ENCODE measurements around the gene GALC. TPM values are rescaled to one million over a fixed set of nuclear protein-coding genes. Genes with fewer than 3 reads are reported as not detected.
A peak's percentile ranks its signal among the peaks of the same experiment; 100 is the strongest.

GALC gene
- total RNA-seq, 5 donors from 2014 or later (not counting 1 experiment from before 2014, with no cell fraction given), result 17.2 to 20.5 (median 18.6) TPM

DNA sequence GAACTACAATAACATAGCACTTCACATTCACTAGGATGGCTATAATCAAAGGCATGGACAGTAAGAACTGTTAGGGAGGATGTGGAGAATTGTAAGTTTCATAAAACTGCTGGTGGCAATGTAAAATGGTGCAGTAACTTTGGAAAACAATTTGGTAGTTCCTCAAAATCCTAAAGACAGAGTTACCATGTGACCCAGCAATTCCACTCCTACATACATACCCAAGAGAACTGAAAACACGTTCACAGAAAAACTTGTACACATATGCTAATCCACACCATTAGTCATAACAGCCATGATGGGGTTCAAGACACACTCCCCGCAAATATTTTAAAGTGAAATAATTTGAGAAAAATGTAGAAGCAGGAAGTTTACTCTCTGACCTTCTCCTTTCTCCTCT, 31.7 kb downstream of the GALC start:
- no peaks in the 10 kb centered on the region for H3K27me3 Mint-ChIP-seq
- peak overlapping the region; percentile 83 to 85 for H3K27ac Mint-ChIP-seq

GRCh38 chr14:87960013-87960787, 32.8 kb downstream of the GALC start:
- DNase-seq (peak in 28 of 35 experiments; percentile 1 to 54 (median 10)), ATAC-seq (replicated peaks in 1 of 4) (peak in 3 of 4 experiments; percentile 51 to 81 (median 74))
- H3K27me3 ChIP-seq (replicated peaks in 1 of 2; ENCODE audit: control insufficient read depth in 2 of 2, extremely low read depth in 1 of 2, insufficient read depth in 2 of 2, low read length in 1 of 2), result no peaks in the 10 kb centered on the region
- CTCF ChIA-PET, result interaction anchor here in 1 of 2 donors (1.2 kb wide), 2 partner anchors 14 to 15 kb away, joined by 5 to 6 read pairs; no protein-coding TSS in a partner anchor
- H3K27ac Mint-ChIP-seq, result peak overlapping the region; percentile 68 to 85
- H3K27me3 Mint-ChIP-seq, result no peaks in the 10 kb centered on the region
- peaks cover 0 to 53% (median 32%) of the 10 kb centered on the region in 3 donors for H3K4me1 Mint-ChIP-seq
- H3K27ac ChIP-seq (ENCODE audit: low read length), result peak overlapping the region; percentile 80
- peaks cover 0 to 18% (median 3%) of the 10 kb centered on the region in 3 donors for H3K9me3 Mint-ChIP-seq
- peaks cover 0 to 8% of the 10 kb centered on the region in 2 experiments for H3K4me1 ChIP-seq (ENCODE audit: control insufficient read depth in 1 of 2, extremely low read depth in 1 of 2, insufficient read depth in 2 of 2, low read length in 2 of 2)
- peaks cover 77% of the 10 kb centered on the region for H3K36me3 Mint-ChIP-seq
- peaks cover 0 to 20% of the 10 kb centered on the region in 2 donors for H3K36me3 ChIP-seq (ENCODE audit: control insufficient read depth in 2 of 2, extremely low read depth in 1 of 2, insufficient read depth in 1 of 2, low read length in 1 of 2)
- H3K4me3 ChIP-seq (ENCODE audit: control insufficient read depth in 1 of 2, extremely low read depth in 1 of 2, low read length in 1 of 2), result peak overlapping the region in 1 of 2 donors; percentile 2
- no peak overlapping the region for H3K4me3 Mint-ChIP-seq
- H3K9me3 ChIP-seq, result no peaks in the 10 kb centered on the region
- POLR2A ChIA-PET, result interaction anchor here in 1 of 2 donors (0.7 to 1.2 kb wide), 2 partner anchors 35 to 46 kb away, joined by 3 to 5 read pairs; no protein-coding TSS in a partner anchor
- 59% methylated on average over 3 of the region's 5 CpGs for WGBS (ENCODE audit: insufficient coverage)

More for the DNA sequence above, 31.7 kb downstream of the GALC start:
- Histone ChIP-seq H3K27ac (ENCODE audit: low read length) (peak overlapping the region; percentile 80), H3K9me3 (no peaks in the 10 kb centered on the region), H3K36me3 (ENCODE audit: control insufficient read depth in 2 of 2, extremely low read depth in 1 of 2, insufficient read depth in 1 of 2, low read length in 1 of 2) (peaks cover 0 to 26% of the 10 kb centered on the region in 2 donors), H3K27me3 (replicated peaks in 1 of 2; ENCODE audit: control insufficient read depth in 2 of 2, extremely low read depth in 1 of 2, insufficient read depth in 2 of 2, low read length in 1 of 2) (no peaks in the 10 kb centered on the region), H3K4me3 (ENCODE audit: control insufficient read depth in 1 of 2, extremely low read depth in 1 of 2, low read length in 1 of 2) (no peak overlapping the region), H3K4me1 (ENCODE audit: control insufficient read depth in 1 of 2, extremely low read depth in 1 of 2, insufficient read depth in 2 of 2, low read length in 2 of 2) (peaks cover 0 to 8% of the 10 kb centered on the region in 2 experiments)
- POLR2A ChIA-PET, result no interaction called here
- DNase-seq (no peak), ATAC-seq (replicated peaks in 1 of 4) (no peak)
- peaks cover 0 to 18% (median 3%) of the 10 kb centered on the region in 3 donors for H3K9me3 Mint-ChIP-seq
- no CpG with 5 or more reads among the region's 2 CpGs for WGBS (ENCODE audit: insufficient coverage)
- CTCF ChIA-PET, result interaction anchor here in 1 of 2 donors (0.7 kb wide), 1 partner anchor 114 kb away, joined by 3 read pairs; no protein-coding TSS in a partner anchor
- no peak overlapping the region for H3K4me3 Mint-ChIP-seq
- peaks cover 83% of the 10 kb centered on the region for H3K36me3 Mint-ChIP-seq
- peaks cover 0 to 44% (median 25%) of the 10 kb centered on the region in 3 donors for H3K4me1 Mint-ChIP-seq

GRCh38 chr14:87955501-87955900, 37.5 kb downstream of the GALC start:
- no peak for DNase-seq

DNA sequence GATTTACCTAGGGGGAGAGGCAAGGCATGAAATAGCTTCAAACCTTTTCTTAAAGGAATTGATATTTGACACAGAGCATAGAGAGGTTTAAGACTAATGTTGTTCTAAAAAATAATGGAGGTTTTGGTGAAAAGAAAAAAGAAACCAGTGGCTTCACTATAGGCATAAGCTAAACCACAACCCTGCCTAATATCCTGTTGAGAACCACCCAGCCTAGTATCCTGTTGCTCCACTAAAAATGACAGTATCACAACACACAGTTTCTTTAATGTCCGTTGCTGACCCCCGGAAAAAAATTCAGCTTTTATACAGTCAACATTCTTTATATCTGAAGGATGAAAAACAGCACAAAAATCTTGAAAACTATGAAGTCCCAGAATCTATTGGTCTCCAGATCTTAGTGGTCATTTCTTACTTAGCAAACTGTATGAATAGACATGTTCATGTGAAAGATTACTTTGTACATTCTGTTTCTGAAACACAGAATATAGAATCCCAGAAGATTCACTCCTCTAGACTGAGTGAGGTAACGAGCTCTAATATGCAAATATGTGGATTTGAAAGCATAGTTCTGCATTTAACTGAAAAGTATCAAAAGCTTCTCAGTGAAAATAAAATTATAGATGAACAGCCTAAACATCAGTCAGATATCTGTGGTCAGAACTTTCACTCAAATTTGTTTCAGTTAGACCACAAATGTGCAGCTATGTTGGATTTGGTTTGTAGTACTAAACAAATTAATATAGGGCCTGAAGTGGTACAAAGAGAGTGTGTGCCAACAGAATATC, 40.5 kb downstream of the GALC start:
- peaks cover 30 to 66% (median 56%) of the 10 kb centered on the region in 3 donors for H3K4me1 Mint-ChIP-seq
- Histone ChIP-seq H3K27ac (ENCODE audit: low read length) (peak overlapping the region; percentile 84), H3K36me3 (ENCODE audit: control insufficient read depth in 2 of 2, extremely low read depth in 1 of 2, insufficient read depth in 1 of 2, low read length in 1 of 2) (peaks cover 0 to 5% of the 10 kb centered on the region in 2 donors), H3K4me1 (ENCODE audit: control insufficient read depth in 1 of 2, extremely low read depth in 1 of 2, insufficient read depth in 2 of 2, low read length in 2 of 2) (peaks cover 2 to 7% of the 10 kb centered on the region in 2 experiments), H3K4me3 (ENCODE audit: control insufficient read depth in 1 of 2, extremely low read depth in 1 of 2, low read length in 1 of 2) (no peak overlapping the region), H3K27me3 (replicated peaks in 1 of 2; ENCODE audit: control insufficient read depth in 2 of 2, extremely low read depth in 1 of 2, insufficient read depth in 2 of 2, low read length in 1 of 2) (no peaks in the 10 kb centered on the region), H3K9me3 (no peaks in the 10 kb centered on the region)
- no CpG with 5 or more reads among the region's 3 CpGs for WGBS (ENCODE audit: insufficient coverage)
- peak overlapping the region; percentile 53 to 67 (median 60) for H3K4me3 Mint-ChIP-seq
- peak in 2 of 35 experiments; percentile 1 to 45 for DNase-seq
- peaks cover 25% of the 10 kb centered on the region for H3K36me3 Mint-ChIP-seq
- H3K9me3 Mint-ChIP-seq, result no peaks in the 10 kb centered on the region
- CTCF ChIA-PET, result interaction anchor here in 1 of 2 donors (0.5 to 1.5 kb wide), 4 partner anchors 31 to 695 kb away, joined by 3 to 4 read pairs (median 4); no protein-coding TSS in a partner anchor
- POLR2A ChIA-PET, result interaction anchor here in 1 of 2 donors (1.8 kb wide), 1 partner anchor 54 kb away, joined by 8 read pairs; no protein-coding TSS in a partner anchor
- peak; percentile 64 to 93 (median 80) for ATAC-seq (replicated peaks in 1 of 4)
- H3K27me3 Mint-ChIP-seq, result no peaks in the 10 kb centered on the region
- H3K27ac Mint-ChIP-seq, result peak overlapping the region; percentile 95 to 96

More at GRCh38 chr14:87955501-87955900, 37.5 kb downstream of the GALC start:
- Histone ChIP-seq H3K27me3 (replicated peaks in 1 of 2; ENCODE audit: control insufficient read depth in 2 of 2, extremely low read depth in 1 of 2, insufficient read depth in 2 of 2, low read length in 1 of 2) (no peaks in the 10 kb centered on the region), H3K36me3 (ENCODE audit: control insufficient read depth in 2 of 2, extremely low read depth in 1 of 2, insufficient read depth in 1 of 2, low read length in 1 of 2) (peaks cover 0 to 4% of the 10 kb centered on the region in 2 donors), H3K4me3 (ENCODE audit: control insufficient read depth in 1 of 2, extremely low read depth in 1 of 2, low read length in 1 of 2) (no peak overlapping the region), H3K27ac (ENCODE audit: low read length) (no peak overlapping the region), H3K4me1 (ENCODE audit: control insufficient read depth in 1 of 2, extremely low read depth in 1 of 2, insufficient read depth in 2 of 2, low read length in 2 of 2) (peaks cover 7 to 11% of the 10 kb centered on the region in 2 experiments), H3K9me3 (no peaks in the 10 kb centered on the region)
- Mint-ChIP-seq H3K36me3 (peaks cover 42% of the 10 kb centered on the region), H3K9me3 (peaks cover 0 to 11% (median 3%) of the 10 kb centered on the region in 3 donors), H3K4me3 (no peak overlapping the region), H3K27me3 (no peaks in the 10 kb centered on the region), H3K27ac (peak overlapping the region; percentile 63 to 96), H3K4me1 (peaks cover 24 to 78% (median 64%) of the 10 kb centered on the region in 3 donors)
- ChIA-PET POLR2A (no interaction called here), CTCF (interaction anchor here (0.6 to 1.2 kb wide), 3 partner anchors 9 to 237 kb away, joined by 3 to 4 read pairs (median 3); no protein-coding TSS in a partner anchor)
- ATAC-seq (replicated peaks in 1 of 4), result no peak
- WGBS (ENCODE audit: insufficient coverage), result 72% methylated on average over 5 of the region's 6 CpGs

DNA sequence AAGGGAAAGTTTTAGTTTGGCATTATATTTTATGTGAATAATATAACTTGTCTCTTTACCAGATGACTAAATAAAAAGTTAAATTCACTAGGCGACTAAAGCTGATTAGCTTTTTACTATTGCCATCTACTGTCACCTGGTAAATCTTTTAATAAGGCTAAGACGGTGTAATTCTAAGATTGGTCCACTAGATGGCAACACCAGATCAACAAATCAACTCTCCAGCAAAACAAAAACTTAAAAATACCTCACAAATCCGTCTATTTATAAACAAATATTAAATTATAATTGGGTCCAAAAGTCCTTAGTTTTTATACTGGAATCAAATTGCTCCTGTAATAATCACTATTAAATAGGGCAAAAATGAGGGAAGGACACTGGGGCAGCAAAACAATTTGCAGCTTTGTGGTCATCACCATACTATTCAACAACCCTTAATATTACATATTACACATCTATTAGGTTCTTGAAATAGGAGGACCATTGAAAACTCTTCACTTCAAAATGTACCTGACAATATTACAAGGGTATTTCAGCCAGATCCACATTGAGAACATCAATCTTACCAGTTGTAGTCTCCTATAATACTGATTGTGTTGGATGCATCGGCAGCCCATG, 47.9 kb downstream of the GALC start:
- Histone ChIP-seq H3K27me3 (replicated peaks in 1 of 2; ENCODE audit: control insufficient read depth in 2 of 2, extremely low read depth in 1 of 2, insufficient read depth in 2 of 2, low read length in 1 of 2) (no peaks in the 10 kb centered on the region), H3K36me3 (ENCODE audit: control insufficient read depth in 2 of 2, extremely low read depth in 1 of 2, insufficient read depth in 1 of 2, low read length in 1 of 2) (peaks cover 0 to 49% of the 10 kb centered on the region in 2 donors), H3K9me3 (no peaks in the 10 kb centered on the region), H3K27ac (ENCODE audit: low read length) (no peak overlapping the region), H3K4me3 (ENCODE audit: control insufficient read depth in 1 of 2, extremely low read depth in 1 of 2, low read length in 1 of 2) (no peak overlapping the region), H3K4me1 (ENCODE audit: control insufficient read depth in 1 of 2, extremely low read depth in 1 of 2, insufficient read depth in 2 of 2, low read length in 2 of 2) (no peaks in the 10 kb centered on the region)
- H3K27ac Mint-ChIP-seq, result no peak overlapping the region
- CTCF ChIA-PET, result interaction anchor here (0.6 to 4.5 kb wide), 25 partner anchors 9 to 435 kb away, joined by 3 to 59 read pairs (median 4); partner anchors contain the start of genes GALC (in 1 of the 2) and GPR65 (in 1 of the 2)
- POLR2A ChIA-PET, result interaction anchor here (0.8 to 1.2 kb wide), 2 partner anchors 189 to 225 kb away, joined by 3 read pairs; no protein-coding TSS in a partner anchor
- no peak overlapping the region for H3K4me3 Mint-ChIP-seq
- H3K36me3 Mint-ChIP-seq, result peaks cover 57% of the 10 kb centered on the region
- H3K4me1 Mint-ChIP-seq, result peaks cover 6 to 16% (median 7%) of the 10 kb centered on the region in 3 donors
- WGBS (ENCODE audit: insufficient coverage), result no CpG with 5 or more reads among the region's 4 CpGs
- ATAC-seq (replicated peaks in 1 of 4) (peak in 1 of 4 experiments; percentile 61), DNase-seq (peak in 2 of 35 experiments; percentile 9 to 81)
- no peaks in the 10 kb centered on the region for H3K9me3 Mint-ChIP-seq
- H3K27me3 Mint-ChIP-seq, result no peaks in the 10 kb centered on the region
